Gastroesophageal sphincter (tissue), 3 donors: ENCODE measurements around the gene GINS2.

Experiments
- EP300 ChIP-seq: sonication (generic); formaldehyde crosslinking; IDR thresholded peaks from one replicate; pipeline ENCODE4 v1.6.1; 2017; ENCODE audit warnings: antibody characterized with exemption, mild to moderate bottlenecking
- POLR2AphosphoS5 ChIP-seq: sonication (generic); formaldehyde crosslinking; IDR thresholded peaks from one replicate; pipeline ENCODE4 v1.6.1; 2017; ENCODE audit warnings: antibody characterized with exemption
- TF ChIP-seq, protein P1 (sequence below), 4 experiments: fragments of 200-600 bp in 2 of 4; fragments of 450-650 bp in 2 of 4; sonication (generic) in 1 of 4; IDR thresholded peaks; one replicate each; pipeline ENCODE4 v1.5.1; 2017 to 2019; ENCODE audit warnings: antibody characterized with exemption in 4 of 4, mild to moderate bottlenecking in 2 of 4, moderate library complexity in 2 of 4

GRCh38 chr16:85657996-85658395, 30.8 kb downstream of the GINS2 start:
- TF ChIP-seq POLR2AphosphoS5 (no peak), EP300 (no peak)
- TF ChIP-seq, protein P1, sequence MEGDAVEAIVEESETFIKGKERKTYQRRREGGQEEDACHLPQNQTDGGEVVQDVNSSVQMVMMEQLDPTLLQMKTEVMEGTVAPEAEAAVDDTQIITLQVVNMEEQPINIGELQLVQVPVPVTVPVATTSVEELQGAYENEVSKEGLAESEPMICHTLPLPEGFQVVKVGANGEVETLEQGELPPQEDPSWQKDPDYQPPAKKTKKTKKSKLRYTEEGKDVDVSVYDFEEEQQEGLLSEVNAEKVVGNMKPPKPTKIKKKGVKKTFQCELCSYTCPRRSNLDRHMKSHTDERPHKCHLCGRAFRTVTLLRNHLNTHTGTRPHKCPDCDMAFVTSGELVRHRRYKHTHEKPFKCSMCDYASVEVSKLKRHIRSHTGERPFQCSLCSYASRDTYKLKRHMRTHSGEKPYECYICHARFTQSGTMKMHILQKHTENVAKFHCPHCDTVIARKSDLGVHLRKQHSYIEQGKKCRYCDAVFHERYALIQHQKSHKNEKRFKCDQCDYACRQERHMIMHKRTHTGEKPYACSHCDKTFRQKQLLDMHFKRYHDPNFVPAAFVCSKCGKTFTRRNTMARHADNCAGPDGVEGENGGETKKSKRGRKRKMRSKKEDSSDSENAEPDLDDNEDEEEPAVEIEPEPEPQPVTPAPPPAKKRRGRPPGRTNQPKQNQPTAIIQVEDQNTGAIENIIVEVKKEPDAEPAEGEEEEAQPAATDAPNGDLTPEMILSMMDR (IDR thresholded peaks at IDR 0.05): no peak
